T-helper 22 cell (primary cell): ENCODE measurements around the gene SDC1.

Source experiments
- DNase-seq: peaks from one replicate; pipeline ENCODE4 v3.0.0-alpha.2; 2020; ENCODE audit warnings: low read depth

Gene SDC1

GRCh38 chr2:20227894-20228505, 3.1 kb upstream of the SDC1 start:
- no peak for DNase-seq

- DNase-seq, result no peak
Observed at GRCh38 chr2:20226152-20226545, 1.2 kb upstream of the SDC1 start.

- DNase-seq, result no peak
Observed at GRCh38 chr2:20225294-20226151, 593 bp upstream of the SDC1 start.

- DNase-seq, result no peak
Observed at GRCh38 chr2:20224164-20224715, 690 bp downstream of the SDC1 start.

GRCh38 chr2:20223407-20224163, 1.3 kb downstream of the SDC1 start:
- no peak for DNase-seq

- no peak for DNase-seq
Observed at GRCh38 chr2:20222769-20223406, 2.0 kb downstream of the SDC1 start.

GRCh38 chr2:20222014-20222768, 2.7 kb downstream of the SDC1 start:
- no peak for DNase-seq

- DNase-seq, result no peak
Observed at GRCh38 chr2:20221555-20221973, 3.4 kb downstream of the SDC1 start.

GRCh38 chr2:20220806-20221554, 4.0 kb downstream of the SDC1 start:
- no peak for DNase-seq

GRCh38 chr2:20219763-20220380, 5.1 kb downstream of the SDC1 start:
- DNase-seq, result no peak

- no peak for DNase-seq
Observed at GRCh38 chr2:20218331-20219320, 6.3 kb downstream of the SDC1 start.

- DNase-seq, result no peak
Observed at GRCh38 chr2:20217041-20217970, 7.6 kb downstream of the SDC1 start.

- no peak for DNase-seq
Observed at GRCh38 chr2:20216130-20217025, 8.6 kb downstream of the SDC1 start.

GRCh38 chr2:20215183-20216040, 9.5 kb downstream of the SDC1 start:
- DNase-seq, result no peak

GRCh38 chr2:20214566-20215182, 10.3 kb downstream of the SDC1 start:
- no peak for DNase-seq
